Activated CD4-positive, CD25-positive, alpha-beta regulatory T cell treated with anti-CD3 and anti-CD28 coated beads, Interleukin-2, amount 50 U/mL, for 72 hours (primary cell): ENCODE results near the gene IMMP2L.

Experiments used
- DNase-seq: peaks from one replicate; pipeline ENCODE4 v3.0.0; 2021

The IMMP2L gene

GRCh38 chr7:111198255-111198654, 364.0 kb downstream of the IMMP2L start:
- no peak for DNase-seq

DNA sequence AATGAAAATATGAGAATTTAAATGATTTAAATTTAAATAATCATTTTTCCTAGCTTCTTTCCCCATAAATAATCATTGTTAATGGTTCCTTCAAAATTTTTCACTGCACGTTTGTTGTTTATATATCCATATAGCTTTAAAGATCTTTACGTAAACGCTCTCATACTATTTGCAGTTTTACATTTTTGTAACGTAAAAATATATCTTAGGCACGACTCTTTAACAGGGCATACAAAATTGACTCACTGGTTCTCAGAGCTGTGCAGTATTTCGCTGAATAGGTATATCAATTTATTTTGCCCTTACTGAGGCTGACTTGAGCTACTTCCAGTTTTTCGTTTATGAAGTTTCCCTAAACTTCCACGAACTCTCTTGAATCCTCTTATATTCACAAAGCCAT, 365.6 kb downstream of the IMMP2L start:
- no peak for DNase-seq

DNA sequence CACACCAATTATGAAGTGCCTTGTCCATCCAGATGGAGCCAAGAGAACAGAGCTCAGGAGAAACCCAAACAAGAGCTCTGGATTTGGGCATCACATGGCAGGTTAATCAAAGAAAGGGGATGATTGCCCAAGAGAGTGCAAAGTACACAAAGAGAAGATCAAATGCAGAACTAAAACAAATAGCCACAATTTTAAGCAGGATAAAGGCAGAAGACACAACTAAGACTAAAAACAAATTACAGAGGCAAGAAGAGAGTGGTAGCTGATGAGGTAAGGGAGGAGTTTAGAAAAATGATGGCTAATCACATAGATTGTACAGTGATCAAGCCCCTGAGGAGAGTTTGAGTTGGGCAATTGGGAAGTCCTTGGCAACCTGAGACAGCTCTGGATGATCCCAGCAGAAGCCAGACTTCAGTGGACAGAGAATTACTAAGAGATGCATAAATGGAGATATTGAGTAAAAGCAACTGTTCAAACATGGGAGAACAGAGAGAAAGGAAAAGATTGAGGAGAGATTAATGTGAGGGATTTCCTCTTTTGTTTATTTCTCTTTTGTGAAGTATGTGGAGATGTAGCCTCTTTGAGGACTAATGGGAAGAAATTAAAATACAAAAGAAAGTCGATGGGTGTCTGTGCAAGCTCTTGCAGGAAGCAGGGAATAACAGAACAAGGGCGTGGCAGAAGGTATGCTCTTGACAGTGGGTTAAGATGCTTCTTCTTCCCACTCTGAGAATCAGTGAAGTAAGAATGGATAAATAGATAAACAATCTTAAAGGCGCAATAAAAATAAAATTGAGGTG, 369.5 kb downstream of the IMMP2L start:
- DNase-seq = no peak

DNA sequence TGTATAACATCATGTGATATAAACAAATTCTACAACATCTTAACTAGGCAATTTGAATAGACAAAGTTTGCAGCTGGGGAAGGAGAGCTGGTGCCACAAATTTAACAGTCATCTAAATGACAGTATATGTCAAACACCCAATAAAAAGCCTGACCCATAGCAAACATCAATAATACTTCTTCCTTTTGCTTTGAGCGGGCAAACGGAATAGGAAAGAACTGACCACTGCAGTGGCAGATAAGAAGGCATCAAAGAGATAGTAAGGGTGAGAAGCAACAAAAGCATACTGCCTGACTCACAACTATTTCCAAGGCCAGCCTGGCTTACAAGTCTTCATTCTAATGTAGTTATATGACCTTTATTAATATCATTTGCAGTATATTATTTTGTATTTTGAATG, 371.5 kb downstream of the IMMP2L start:
- no peak for DNase-seq

DNA sequence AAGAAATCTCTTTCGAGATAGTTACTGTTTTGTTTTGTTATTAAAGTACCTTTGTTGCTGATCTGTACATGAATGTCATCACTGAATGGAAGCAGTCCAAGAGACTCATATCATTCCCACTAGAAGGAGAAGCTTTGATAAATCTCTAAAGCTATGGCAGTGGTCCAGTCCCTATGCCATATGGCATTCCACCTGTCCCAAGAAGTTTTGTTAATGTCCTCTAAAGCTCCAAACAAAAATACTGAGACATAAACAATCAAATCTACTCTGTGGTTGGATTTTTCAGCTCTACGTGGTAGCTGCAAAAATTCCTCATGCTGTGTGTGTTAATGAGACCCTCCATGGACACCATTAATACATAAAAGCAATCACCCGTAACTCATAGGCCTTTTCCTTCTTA, 377.3 kb downstream of the IMMP2L start:
- DNase-seq = no peak

DNA sequence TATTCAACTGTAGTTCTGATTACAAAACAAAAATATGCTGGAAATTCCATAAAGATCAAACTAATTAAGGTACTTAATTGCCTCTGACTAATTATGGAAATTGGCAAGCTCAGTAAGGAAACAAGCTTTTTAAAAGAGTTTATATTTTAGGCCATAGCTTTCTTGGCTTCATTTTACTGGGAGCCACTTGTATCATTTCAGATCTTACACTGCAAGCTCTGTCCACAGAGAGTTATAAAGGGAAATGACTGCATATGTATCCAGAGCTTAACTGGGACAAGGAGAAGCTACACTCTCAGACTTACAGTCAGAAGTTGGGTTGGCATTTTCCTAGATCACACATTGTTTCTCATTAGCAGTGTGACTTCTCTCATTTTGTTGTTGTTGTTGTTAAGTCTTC, 379.0 kb downstream of the IMMP2L start:
- DNase-seq = no peak

DNA sequence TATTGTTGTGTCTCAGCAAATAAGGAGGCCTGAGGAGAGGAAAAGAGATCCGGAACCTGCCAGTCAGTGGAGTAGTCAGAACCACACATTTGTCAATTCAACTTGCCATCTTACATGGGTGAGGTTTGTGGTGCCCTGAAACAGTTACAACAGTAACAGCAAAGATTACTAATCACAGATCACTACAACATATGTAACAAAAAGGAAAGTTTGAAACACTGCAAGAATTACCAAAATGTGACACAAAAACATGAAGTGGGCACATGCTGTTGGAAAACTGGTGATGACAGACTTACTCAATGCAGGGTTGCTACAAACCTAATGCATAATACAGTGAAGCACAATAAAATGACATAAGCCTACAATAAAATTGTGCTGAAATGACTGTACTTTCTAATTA, 382.0 kb downstream of the IMMP2L start:
- no peak for DNase-seq

DNA sequence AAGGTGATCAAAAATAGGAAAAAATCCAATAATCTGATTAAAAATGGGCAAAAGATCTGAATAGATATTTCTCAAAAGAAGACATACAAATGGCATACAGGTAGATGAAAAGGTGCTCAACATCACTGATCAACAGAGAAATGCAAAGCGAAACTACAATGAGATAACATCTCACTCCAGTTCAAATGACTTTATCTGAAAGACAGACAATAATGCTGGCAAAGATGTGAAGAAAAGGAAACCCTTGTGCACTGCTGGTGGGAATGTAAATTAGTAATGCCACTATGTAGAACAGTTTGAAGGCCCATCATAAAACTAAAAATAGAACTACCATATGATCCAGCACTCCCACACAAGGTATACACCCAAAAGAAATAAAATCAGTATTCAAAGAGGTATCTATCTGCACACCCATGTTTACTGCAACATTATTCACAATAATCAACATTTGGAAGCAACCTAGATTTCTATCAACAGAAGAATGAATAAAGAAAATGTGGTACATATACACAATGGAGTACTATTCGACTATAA, 386.3 kb downstream of the IMMP2L start:
- no peak for DNase-seq

GRCh38 chr7:111174510-111174909, 387.8 kb downstream of the IMMP2L start:
- no peak for DNase-seq

- DNase-seq = no peak
Observed at GRCh38 chr7:111173990-111174389, 388.3 kb downstream of the IMMP2L start.

DNA sequence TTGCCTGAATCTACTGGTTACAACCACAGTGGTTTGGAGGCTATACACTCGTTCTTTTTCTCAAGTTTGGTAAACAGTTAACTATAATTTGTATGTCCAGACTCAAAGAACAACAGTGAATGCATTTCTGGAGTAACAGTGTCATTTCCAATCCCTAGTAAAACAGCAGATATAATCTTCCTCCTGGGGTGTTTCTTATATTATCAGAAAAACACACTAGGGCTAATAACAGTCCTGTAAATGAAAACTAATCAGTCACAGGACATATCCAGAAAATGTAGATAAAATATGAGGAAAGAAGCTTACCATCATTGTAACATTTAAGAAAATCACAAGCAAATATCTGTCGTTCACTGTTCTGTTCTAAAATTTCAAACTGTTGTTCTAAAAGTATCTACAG, 388.8 kb downstream of the IMMP2L start:
- DNase-seq = no peak

DNA sequence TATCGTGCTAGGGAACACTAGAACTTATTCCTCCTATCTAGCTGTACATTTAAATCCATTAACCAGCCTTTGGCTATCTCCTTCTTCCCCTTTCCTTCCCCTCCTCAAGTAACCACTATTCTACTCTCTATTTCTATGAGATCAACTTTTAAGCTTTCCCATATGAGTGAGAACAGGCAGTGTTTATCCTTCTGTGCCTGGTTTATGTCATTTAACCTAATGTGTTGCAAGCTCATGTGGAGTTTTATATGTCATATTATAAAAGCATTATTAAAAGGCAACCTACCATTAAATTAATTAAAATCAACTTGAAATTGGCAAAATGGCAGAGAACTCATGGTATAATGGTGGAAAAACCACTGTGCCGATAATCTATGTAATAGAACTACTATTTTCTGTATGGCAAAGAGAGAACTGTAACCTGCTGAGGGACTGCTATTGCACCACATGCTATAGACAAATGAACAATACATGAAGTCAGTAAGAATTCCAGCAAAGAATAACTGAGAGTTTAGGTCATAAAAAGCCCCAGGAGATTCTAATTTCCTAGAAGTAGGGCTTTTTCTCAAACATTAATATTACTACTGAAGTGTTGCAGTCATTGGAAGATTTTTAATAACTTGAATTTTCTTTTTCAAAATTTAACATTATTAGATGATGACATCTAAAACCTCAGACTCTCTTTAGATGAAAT, 389.6 kb downstream of the IMMP2L start:
- DNase-seq = no peak

DNA sequence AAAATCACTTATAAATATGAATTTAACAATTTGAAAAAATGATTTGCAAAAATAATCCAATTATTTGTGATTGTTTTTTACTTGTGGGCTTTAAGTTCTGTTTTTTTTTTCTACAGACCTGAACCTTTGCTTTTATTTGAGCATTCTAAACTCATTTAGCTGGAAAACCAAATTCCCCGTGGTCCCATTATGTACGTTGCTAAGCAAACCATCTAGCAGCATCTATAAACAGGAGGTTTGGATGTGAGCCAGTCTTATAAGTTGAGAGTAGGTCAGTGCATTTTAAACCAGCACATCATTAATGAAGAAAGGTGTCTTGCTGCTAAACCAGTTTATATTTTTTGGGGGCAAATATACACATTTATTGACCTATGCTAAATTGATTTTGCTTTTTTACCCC, 394.1 kb downstream of the IMMP2L start:
- DNase-seq = no peak

- DNase-seq = no peak
Observed at GRCh38 chr7:111164442-111164841, 397.9 kb downstream of the IMMP2L start.

DNA sequence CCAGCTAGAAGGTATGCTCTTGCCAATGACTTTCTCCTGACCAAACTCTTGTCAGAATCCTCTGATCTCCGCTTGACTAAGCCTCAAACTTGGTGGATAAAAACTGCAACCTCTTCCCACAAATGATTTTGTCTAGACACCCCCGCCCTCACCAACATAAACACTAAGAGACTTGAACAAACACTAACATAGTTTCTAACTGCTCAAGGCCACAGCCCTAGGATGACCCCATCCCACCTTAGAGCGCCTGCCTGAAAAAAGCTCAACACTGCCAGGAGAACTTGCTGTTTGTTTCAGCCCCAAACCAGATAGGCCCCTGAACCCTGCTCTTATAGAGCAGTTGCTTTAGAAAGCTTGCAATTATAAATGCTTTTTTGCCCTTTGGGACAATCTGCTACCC, 399.6 kb downstream of the IMMP2L start:
- no peak for DNase-seq

GRCh38 chr7:111160297-111160696, 402.0 kb downstream of the IMMP2L start:
- DNase-seq = no peak

GRCh38 chr7:111159426-111159825, 402.9 kb downstream of the IMMP2L start:
- DNase-seq = no peak

DNA sequence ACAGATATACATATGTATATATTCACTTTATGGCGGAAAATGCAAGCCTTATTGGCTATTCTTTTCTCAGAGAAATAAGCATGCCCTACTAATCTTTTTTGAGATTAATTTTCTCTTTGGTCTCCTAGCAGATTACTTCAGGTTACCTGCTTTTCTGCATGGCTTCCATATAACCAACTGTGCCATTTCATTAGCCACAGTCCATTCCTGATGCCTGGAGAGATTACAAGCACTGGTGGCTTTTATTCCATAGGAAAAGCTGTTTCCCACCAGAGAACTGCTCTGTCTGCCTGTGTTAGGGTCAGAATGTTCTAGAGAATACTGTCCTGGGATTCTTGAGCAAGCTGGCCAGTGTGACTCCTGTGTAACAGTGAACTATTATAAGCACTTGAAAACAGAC, 411.6 kb downstream of the IMMP2L start:
- no peak for DNase-seq

- no peak for DNase-seq
Observed at GRCh38 chr7:111147708-111148533, 414.4 kb downstream of the IMMP2L start.

DNA sequence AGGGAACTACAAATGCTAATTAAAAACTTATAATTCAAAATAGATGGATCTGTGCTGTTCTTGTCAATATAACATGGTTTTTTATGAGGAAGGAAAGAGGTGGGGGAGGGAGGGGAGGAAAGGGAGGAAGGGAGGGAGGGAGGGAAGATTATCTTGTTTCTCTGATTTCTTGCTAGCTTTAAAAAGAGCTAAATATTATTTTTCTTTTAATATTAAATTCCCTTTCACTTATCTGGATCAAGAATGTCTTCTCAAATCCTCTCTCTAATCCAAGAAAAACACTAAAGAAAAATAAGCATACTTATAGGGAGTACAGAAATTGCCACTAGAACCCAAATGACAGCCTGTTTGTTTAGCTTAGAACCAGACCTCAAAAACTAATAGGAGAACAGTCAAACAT, 416.2 kb downstream of the IMMP2L start:
- DNase-seq = no peak

DNA sequence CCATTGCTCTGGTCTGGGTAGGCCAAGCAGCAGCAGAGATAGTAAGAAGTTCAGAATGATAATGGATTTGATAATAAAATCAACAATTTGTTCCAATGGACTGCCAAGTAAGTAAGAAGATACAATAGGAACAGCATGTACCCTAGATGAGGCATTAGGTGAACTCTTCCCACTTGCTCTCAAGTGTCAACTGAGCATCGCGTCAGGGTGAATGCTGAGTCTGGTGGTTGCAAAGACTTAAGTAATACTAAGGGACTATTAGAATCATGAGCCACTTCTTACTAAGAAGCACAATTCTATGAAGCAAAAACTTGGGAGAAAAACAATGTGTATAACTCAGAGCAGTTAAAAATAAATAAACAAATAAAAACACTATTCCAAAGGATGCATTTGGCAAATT, 416.8 kb downstream of the IMMP2L start:
- no peak for DNase-seq

DNA sequence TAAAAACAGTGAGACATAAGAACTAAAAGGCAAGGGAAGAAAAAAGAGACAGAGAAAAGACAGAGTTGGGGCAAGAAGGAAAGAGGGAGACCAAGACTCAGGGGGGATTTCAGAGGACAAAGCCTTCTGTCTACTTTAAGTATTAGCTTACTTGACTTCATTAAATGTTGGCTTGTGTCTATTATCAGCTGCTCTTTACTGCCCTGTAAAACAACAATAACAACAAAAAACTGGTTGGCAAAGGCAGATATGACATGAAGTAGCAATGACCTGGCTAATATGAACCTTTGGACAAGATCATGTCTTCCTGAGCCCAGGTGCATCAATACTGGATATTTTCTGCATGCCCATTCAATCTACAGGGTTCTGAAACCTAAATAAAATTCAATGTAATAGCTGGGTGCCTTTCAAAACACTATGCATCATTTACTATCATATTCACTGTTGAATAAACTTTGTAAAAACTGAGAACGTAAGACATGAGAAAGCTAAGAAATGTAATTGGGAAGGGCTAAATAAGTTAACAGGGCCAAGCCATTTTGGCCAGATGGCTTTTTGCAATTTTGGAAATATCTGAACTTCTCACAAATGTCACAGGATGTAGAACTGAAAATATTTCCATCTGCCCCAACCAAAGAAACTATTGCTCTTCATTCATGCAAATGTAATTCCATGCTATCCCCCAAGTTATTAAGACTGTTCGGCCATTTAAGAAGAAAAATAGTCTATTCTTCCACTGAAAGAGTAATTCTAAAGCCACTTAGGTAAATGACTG, 422.0 kb downstream of the IMMP2L start:
- DNase-seq = no peak

DNA sequence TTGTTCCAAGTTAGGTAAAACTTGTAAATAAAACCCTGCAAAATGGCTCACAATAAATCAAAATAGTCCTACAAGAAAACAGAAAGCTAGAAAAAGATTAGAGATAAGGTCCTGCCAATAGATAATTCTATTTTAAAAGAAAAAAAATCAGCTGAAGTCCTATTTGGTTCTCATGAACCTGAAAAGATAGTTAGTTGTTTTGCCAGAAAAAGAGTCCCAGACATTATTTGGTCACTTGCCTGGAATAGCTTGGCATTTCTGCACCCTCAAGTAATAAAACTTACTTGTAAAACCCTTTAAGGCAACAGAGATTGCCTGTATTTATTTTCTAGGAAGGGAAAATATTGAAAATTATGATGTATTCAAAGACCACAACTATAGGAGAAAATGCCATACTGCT, 423.7 kb downstream of the IMMP2L start:
- DNase-seq = no peak
